HAP-1 (cell line): ENCODE measurements around the gene JADE3.
"Not testable (repeated sequence)": the region's sequence is repeated elsewhere in the genome, so short reads cannot be mapped to it uniquely, and the experiment has no call there.

Source experiments
- DNase-seq, 2 experiments: peaks; one replicate each; pipeline ENCODE4 v3.0.0-alpha.2; 2016 to 2020; ENCODE audit warnings: low spot score in 2 of 2
- H3K27me3 ChIP-seq: fragments of 250-450 bp; sonication (Bioruptor Pico); 2 replicates; pipeline ENCODE4 v1.5.1; 2020; ENCODE audit warnings: low read depth, mild to moderate bottlenecking, moderate library complexity
- H3K36me3 ChIP-seq: fragments of 250-450 bp; sonication (Bioruptor Pico); replicated peaks from 2 replicates; pipeline ENCODE4 v1.5.1; 2020; ENCODE audit warnings: mild to moderate bottlenecking
- H3K4me1 ChIP-seq: fragments of 250-450 bp; sonication (Bioruptor Pico); 2 replicates; pipeline ENCODE4 v1.5.1; 2020; ENCODE audit warnings: mild to moderate bottlenecking
- H3K4me3 ChIP-seq: fragments of 250-450 bp; sonication (Bioruptor Pico); 2 replicates; pipeline ENCODE4 v1.5.1; 2020; ENCODE audit warnings: mild to moderate bottlenecking, moderate library complexity
- H3K9me3 ChIP-seq: fragments of 250-450 bp; sonication (Bioruptor Pico); 2 replicates; pipeline ENCODE4 v1.5.1; 2020; ENCODE audit warnings: mild to moderate bottlenecking, moderate library complexity
- in situ Hi-C: fragments of 300-500 bp; cut with MboI; formaldehyde crosslinking; loops from 3 replicates; pipeline ENCODE4 v1.14.3; 2020; ENCODE audit warnings: low sequenced_read_pairs, inconsistent platforms, mixed read lengths

Gene JADE3

DNA sequence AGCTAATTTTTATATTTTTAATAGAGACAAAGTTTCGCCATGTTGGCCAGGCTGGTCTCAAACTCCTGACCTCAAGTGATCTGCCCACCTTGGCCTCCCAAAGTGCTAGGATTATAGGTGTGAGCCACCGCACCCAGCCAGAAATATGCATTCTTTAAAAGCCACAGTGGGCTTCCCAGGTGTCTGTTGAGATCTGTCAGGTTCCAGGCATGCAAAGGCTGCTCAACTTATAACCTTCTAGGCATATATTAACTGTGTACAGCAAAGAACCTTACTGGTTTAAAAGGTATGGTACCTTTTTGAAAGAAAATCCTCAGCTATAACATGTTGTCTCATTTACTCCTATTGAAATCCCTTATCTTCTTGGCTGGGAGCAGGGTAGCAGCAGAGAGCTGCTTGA, 42.5 kb downstream of the JADE3 start:
- Histone ChIP-seq H3K4me3 (no peak overlapping the region), H3K27me3 (no peaks in the 10 kb centered on the region), H3K36me3 (no peaks in the 10 kb centered on the region), H3K4me1 (peaks cover 36% of the 10 kb centered on the region), H3K9me3 (no peaks in the 10 kb centered on the region)
- in situ Hi-C loops, result no loop called here
- DNase-seq, result no peak

DNA sequence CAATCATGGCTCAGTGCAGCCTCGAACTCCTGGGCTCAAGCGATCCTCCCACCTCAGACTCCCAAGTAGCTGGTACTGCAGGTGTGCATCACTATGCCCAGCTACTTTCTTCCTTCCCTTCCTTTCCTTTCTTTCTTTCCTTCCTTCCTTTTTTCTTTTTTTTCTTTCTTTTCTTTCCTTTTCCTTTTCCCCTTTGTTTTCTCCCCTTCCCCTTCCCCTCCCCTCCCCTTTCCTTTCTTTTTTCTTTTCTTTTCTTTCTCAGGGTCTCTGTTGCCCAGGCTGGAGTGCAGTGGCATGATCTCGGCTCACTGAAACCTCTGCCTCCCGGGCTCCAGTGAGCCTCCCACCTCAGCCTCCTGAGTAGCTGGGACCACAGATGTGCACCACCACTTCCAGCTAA, 44.4 kb downstream of the JADE3 start:
- H3K9me3 ChIP-seq, H3K36me3 ChIP-seq, DNase-seq, H3K4me3 ChIP-seq, in situ Hi-C loops, H3K27me3 ChIP-seq: not testable (repeated sequence)
- peaks cover 43% of the 10 kb centered on the region for H3K4me1 ChIP-seq

DNA sequence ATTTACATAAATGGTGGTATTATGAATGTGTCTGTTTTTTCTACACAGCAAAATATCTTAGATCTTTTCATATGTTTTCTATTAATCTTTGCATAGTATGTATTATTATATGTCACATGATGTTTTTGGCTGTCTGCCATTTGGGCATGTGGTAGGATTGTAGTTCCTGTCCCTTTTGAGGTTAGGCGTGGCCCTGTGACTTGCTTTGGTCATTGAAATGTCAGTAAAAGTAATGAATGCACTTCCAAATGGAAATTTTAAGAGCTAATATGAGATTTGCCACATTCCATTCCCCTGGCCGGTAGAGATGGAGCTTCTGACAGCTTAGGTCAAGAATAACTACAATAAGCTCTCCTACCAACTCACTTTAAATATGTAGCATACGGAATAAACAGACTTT, 45.1 kb downstream of the JADE3 start:
- no peak overlapping the region for H3K4me3 ChIP-seq
- H3K36me3 ChIP-seq, result no peaks in the 10 kb centered on the region
- no peaks in the 10 kb centered on the region for H3K9me3 ChIP-seq
- H3K4me1 ChIP-seq, result peaks cover 46% of the 10 kb centered on the region
- DNase-seq, result peak; percentile 62 to 63
- H3K27me3 ChIP-seq, result no peaks in the 10 kb centered on the region
- in situ Hi-C loops, result no loop called here

DNA sequence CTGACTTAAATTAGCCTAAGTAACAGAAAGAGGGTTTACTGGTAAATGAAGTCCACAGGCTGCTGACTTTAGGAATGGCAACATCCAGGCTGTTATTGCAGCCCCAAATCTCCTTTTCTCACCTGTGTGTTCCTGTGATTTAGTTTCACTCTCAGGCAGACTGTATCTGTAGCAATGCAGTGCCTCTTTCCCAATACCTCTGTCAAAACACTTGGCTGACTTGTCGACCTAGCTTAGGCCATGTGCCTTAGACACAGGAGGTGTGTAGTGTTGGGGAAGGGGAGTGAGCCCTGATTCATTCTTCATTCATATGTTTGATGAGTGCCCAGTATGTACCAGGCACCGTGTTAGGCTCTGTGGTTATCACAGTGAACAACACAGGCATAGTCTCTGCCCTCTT, 46.9 kb downstream of the JADE3 start:
- Histone ChIP-seq H3K4me3 (no peak overlapping the region), H3K9me3 (no peaks in the 10 kb centered on the region), H3K27me3 (no peaks in the 10 kb centered on the region), H3K36me3 (no peaks in the 10 kb centered on the region), H3K4me1 (peaks cover 37% of the 10 kb centered on the region)
- in situ Hi-C loops, result no loop called here
- no peak for DNase-seq

DNA sequence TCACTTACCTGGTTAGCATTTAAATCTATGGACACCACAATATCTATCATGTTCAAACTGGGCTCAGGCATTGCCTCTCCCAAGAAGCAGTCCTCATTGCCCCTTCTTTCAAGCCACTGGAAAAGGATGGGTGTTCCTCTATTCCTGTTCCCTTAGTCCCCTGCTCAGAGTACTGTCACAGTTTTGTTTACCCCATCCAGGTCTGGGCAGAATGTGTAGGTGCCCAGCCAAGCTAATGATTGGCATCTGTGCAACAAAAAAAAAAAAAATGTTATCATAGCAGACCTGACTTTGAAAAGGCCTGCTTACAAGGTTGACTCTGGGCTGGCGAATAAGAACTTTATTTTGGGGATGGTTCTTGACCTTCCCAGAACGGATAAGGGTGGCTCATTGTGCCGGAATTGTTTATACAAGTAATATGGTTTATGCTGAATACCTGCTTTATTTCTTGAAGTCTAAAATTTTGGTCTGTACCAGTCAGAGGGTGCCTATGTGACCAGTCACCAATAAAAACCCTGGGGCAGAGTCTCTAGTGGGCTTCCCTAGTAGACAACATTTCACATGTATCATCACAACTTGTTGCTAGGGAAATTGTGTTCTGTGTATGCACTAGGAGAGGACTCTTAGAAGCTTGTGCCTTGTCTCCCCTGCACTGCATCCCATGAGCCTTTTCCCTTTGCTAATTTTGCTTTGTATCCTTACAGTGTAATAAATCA, 47.9 kb downstream of the JADE3 start:
- H3K4me3 ChIP-seq, result no peak overlapping the region
- in situ Hi-C loops, result no loop called here
- no peaks in the 10 kb centered on the region for H3K36me3 ChIP-seq
- no peak for DNase-seq
- H3K27me3 ChIP-seq, result no peaks in the 10 kb centered on the region
- peaks cover 34% of the 10 kb centered on the region for H3K4me1 ChIP-seq
- no peaks in the 10 kb centered on the region for H3K9me3 ChIP-seq

DNA sequence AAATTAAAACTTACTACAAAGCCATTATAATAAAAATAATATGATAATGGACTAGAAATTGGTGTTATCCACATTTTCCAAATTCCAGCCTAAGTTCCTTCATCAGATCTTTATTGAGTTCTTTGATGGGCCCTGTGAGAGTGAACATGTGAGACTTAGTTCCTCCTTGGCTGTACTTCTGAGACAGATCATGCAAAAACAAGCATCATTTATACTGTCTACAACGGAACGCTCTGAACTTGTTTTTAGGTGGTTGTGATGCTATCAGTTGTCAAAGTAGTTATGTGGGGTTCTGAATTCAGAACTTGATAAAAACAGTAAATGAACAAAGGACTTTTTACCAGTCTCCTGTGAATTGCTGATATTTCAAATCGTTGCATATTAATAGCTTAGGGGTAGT, 48.9 kb downstream of the JADE3 start:
- no peak for DNase-seq
- H3K4me1 ChIP-seq, result peaks cover 33% of the 10 kb centered on the region
- H3K4me3 ChIP-seq, result no peak overlapping the region
- no peaks in the 10 kb centered on the region for H3K9me3 ChIP-seq
- in situ Hi-C loops, result no loop called here
- H3K27me3 ChIP-seq, result no peaks in the 10 kb centered on the region
- H3K36me3 ChIP-seq, result no peaks in the 10 kb centered on the region

DNA sequence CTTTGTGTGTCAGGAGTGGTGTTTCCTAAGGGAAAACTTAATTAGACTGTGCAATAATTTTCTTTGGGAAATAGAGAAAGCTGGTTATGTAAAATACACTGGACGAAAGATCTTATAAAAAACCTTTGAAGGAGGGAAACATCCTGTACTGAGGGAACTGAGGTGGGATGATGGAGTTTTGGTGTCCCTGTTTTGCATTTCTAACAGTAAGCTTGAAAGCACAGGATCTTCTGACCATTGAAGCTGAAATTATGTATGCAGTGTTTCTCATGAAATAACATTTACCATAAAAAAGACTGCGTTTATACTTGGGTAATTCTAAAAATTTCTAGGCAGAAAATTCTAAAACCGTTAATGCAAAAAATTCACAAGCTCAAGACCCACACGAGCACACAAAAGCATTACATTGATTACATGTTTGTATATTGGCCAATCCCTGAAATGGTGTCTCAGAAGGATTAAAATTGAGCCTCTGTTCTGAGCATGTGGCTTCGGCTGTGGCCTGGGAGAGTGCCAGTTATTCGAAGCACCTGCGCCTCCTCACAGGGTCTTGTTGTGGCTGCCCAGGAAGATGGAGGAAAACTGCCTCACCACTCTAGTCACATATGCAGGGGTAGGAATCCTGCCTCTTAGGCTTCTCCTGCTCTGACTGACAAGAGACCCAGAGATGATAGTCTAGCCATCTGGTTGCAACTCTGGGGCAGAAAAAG, 49.5 kb downstream of the JADE3 start:
- Histone ChIP-seq H3K4me1 (peaks cover 33% of the 10 kb centered on the region), H3K36me3 (no peaks in the 10 kb centered on the region)
- in situ Hi-C loops, result no loop called here

DNA sequence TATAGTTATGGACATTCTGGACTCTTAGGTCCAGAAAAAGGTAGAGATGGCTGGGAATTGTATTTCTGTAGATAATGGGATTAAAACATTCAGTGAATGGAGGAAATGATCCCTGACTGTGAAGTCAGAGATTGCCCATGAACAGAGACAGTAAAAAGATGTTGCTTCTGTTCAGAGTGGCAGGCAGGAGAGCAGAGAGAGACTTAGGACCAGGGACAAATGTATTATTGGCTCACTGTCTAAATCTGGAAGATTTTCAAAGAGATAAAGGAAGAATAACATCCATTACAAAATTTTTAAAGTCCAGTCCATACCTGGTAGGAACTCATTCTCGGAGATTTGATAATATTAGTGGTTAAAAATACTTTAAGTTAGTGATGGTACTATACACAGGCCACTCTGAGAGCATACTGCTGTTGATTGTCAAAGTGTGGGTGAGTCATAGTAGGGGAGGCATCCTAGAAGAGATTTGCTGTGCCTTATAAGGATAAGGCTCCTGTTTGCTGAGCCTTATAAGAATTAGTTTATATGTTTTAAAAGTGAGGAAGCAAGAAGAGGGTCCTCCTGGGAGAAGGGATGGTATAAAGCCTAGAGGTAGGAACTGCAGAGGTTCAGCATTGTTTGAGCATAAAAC, 53.0 kb downstream of the JADE3 start:
- no peaks in the 10 kb centered on the region for H3K36me3 ChIP-seq
- peaks cover 21% of the 10 kb centered on the region for H3K4me1 ChIP-seq
- no peaks in the 10 kb centered on the region for H3K9me3 ChIP-seq
- DNase-seq, result no peak
- in situ Hi-C loops, result no loop called here
- H3K4me3 ChIP-seq, result no peak overlapping the region
- H3K27me3 ChIP-seq, result no peaks in the 10 kb centered on the region

More for the DNA sequence above, 49.5 kb downstream of the JADE3 start:
- Histone ChIP-seq H3K9me3 (no peaks in the 10 kb centered on the region), H3K27me3 (no peaks in the 10 kb centered on the region), H3K4me3 (no peak overlapping the region)
- DNase-seq, result peak; percentile 29 to 58

DNA sequence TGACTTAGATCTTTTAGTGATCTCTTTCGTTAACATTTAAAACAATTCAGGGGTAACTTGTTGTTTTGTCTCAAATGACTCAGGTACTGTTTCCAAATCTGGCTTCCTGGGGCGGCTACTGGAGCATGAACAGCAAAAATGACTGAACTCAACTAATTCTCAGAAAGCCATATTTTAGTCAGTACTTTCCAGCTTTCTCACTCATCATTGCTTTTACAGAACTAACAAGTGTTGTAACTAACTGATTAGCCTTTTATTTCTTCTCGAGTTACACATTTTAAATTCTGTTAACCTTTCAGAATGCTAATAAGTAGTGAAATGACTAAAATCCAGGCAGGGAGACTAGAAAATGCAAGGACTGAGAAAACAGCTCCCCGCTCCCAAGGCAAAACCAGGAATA, 55.3 kb downstream of the JADE3 start:
- Histone ChIP-seq H3K4me3 (no peak overlapping the region), H3K9me3 (no peaks in the 10 kb centered on the region), H3K27me3 (no peaks in the 10 kb centered on the region), H3K36me3 (no peaks in the 10 kb centered on the region), H3K4me1 (peaks cover 4% of the 10 kb centered on the region; the same call in 1 of the 2 replicates)
- DNase-seq, result no peak
- in situ Hi-C loops, result no loop called here

DNA sequence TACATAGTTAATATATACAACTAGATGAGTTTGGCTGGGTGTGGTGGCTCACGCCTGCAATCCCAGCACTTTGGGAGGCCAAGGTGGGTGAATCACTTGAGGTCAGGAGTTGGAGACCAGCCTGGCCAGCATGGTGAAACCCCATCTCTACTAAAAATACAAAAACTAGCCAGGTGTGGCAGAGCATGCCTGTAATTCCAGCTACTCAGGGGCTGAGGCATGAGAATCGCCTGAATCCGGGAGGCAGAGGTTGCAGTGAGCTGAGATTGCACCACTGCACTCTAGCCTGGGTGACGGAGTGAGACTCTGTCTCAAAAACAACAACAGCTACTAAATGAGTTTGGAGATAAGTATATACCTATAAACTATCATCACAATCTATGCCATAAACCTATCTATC, 64.8 kb downstream of the JADE3 start:
- H3K27me3 ChIP-seq, H3K4me3 ChIP-seq, H3K36me3 ChIP-seq, DNase-seq, in situ Hi-C loops, H3K4me1 ChIP-seq, H3K9me3 ChIP-seq: not testable (repeated sequence)

DNA sequence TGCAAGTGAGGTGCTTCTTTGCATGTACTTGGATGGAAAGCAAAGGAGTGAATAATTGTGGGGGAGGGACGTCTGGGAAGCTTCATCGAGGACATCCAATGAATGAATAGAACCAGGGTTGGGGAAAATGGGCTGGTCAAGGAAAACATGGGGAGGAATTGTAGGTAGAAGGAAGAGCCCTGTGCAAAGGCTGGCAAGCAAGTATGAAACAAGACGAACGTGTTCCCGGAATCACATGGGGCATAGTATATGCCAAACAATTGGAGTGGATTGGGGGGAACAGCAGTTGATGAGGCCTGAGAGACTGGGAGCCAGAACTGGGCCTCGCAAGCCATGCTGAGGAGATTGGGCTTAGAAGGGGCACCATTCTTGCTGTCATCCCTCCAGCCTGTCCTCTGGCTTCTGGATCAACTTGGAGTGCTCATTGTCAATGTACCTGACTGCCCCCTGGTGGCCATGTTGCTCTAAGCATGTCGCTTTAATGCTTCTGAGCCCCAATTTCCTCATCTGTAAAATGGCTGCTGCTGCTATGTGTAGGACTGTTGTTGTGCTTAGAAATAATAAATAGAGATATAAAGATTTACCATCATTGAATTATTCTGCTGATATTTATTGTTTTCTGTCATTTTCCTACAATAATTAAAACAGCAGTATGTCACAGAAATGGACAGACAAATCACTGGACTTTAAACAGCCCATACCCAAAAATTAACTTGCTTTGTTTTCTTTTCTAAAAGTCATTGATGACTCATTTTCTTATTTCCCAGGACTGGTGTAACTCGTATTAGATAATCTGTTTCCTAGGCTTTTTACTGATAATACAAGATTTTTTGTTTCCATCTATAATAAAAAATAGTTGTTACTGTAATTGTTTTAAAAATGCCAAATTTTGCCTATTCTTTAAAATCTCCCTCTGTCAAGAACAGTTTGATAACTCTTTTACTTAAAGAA, 66.4 kb downstream of the JADE3 start:
- Histone ChIP-seq H3K27me3 (no peaks in the 10 kb centered on the region), H3K9me3 (no peaks in the 10 kb centered on the region), H3K4me1 (peaks cover 9% of the 10 kb centered on the region), H3K4me3 (no peak overlapping the region), H3K36me3 (no peaks in the 10 kb centered on the region)
- in situ Hi-C loops, result no loop called here
- peak; percentile 72 to 91 for DNase-seq

DNA sequence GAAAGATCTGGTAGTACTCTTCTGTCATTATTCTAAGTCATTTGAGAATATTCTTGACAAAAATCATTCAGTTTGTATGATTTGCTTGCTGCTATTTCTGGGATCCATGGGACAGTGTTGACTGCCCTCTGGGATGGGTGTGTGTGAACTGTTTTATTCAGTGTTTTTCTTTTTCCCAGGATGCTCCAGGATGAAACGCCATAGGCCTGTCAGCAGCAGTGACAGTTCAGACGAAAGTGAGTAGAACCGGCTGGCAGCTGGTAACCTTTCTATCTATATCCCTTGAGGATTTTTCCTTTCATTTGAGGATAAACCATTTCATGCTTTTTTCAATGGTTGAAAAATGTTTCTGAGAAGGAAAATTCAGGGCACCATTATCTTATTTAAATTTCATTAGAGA, 72.5 kb downstream of the JADE3 start:
- peaks cover 3% of the 10 kb centered on the region; the same call in 1 of the 2 replicates for H3K36me3 ChIP-seq
- peaks cover 3% of the 10 kb centered on the region; the same call in 1 of the 2 replicates for H3K9me3 ChIP-seq
- in situ Hi-C loops, result no loop called here
- H3K4me1 ChIP-seq, result peaks cover 9% of the 10 kb centered on the region
- no peaks in the 10 kb centered on the region for H3K27me3 ChIP-seq
- DNase-seq, result no peak
- no peak overlapping the region for H3K4me3 ChIP-seq

DNA sequence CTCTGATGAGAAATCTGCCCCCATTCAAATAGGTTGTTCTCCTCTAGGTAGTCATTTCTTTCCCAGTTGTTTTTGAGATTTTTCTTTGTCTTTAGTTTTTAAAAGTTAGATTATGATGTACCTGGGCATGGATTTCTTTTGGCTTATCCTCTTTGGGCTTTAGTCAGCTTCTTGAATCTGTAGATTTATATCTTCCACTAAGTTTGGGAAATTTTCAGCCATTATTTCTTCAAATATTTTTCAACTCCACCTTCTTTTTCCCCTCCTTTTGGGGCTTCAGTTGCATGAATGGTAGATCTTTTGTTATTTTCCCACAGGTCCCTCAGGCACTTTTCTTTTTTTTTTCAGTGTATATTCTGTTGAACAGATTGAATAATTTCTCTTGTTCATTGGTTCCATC, 77.3 kb downstream of the JADE3 start:
- Histone ChIP-seq H3K27me3 (no peaks in the 10 kb centered on the region), H3K4me1 (peaks cover 31% of the 10 kb centered on the region), H3K4me3 (no peak overlapping the region), H3K9me3 (peaks cover 3% of the 10 kb centered on the region), H3K36me3 (peaks cover 3% of the 10 kb centered on the region)
- DNase-seq, result no peak
- in situ Hi-C loops, result no loop called here
